GM18511 (cell line): ENCODE results near the gene KNSTRN.

Experiments used
- ATAC-seq: cut with Tn5 transposase; IDR thresholded peaks from one replicate; pipeline ENCODE4 v1.9.1; 2021; ENCODE audit warnings: mild to moderate bottlenecking, moderate library complexity; ENCODE audit not compliant: unreplicated experiment

Gene KNSTRN

DNA sequence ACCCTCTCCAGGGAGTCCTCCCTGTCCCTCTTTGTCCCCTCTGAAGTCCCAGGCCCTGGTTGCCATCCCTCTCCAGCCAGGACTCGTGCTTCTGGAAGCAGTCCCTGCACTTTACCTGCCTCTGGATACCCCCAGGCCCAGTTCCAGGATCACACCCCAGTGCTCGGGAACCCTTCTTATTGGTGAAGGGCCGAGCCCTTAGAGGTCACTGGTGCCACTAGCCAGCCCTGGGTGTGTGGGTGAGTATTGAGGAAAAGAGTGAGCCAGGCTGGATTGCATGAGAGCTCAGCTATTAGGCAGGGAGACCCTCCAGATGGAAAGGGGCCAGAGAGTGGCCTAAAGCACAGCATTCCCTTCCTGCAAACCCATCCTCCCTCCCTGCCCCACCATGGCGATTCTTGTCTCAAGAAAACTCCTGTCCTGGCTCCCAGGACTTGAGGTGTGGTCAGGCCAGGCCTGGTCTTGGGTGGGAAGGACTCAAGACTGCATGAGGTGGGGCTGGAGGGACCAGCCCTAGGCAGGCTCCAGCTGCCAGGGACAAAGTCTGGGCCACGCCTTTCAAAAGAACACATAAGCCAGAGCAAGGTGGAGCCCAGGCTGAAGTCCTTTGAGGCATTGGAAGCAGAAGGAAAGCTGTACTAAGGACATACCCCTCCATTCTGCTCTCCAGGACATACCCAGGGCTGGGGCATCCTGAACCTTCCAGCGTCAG lies 36.5 kb upstream of the KNSTRN start:
- no peak for ATAC-seq

DNA sequence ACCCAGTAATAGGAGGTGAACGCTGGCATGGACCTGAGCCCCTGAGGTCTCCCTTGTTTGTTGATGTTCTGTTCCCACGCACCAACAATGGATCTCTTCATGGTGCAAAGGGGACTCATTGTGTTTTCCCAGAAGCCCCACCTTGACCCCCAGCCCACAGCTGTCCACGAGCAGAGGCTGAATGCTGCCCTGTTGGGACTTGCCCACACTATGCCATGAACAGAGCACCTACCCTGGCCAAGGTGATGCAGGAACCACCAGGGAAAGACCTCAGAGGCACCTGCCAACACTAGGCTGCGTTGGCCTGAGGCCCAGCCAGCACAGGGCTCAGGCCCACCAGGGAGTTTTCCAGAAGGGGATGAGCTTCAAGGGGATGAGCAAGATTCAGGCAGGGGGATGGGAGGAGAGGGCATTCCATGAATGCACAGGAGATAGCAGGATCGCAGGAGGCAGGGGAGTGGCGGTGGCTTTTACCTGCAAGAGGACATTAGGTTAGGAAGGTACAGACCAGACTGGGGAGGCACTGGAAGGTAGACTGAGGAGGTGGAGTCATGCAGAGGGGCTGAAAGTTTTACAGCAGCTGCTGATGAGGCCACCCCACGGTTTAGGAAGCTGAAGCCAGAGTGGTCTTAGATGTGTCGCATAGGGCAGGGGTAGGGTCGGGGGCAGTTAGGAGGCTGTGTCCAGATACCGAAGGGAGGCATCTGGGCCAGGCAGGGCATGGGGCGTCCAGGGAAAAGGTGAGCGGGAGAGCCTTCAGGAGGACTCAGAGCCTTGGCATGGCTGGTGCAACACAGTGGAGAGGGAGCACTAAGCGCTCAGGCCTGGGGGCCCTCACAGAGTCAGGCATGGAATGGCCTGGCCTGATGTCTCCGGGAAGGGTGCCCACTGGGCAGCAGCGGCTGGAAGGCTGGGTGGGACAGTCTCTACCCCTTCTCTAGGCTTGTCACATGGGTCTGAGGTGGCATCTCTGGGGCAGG lies 35.7 kb upstream of the KNSTRN start:
- no peak for ATAC-seq

- no peak for ATAC-seq
Measured at GRCh38 chr15:40347559-40348473, 34.7 kb upstream of the KNSTRN start.

DNA sequence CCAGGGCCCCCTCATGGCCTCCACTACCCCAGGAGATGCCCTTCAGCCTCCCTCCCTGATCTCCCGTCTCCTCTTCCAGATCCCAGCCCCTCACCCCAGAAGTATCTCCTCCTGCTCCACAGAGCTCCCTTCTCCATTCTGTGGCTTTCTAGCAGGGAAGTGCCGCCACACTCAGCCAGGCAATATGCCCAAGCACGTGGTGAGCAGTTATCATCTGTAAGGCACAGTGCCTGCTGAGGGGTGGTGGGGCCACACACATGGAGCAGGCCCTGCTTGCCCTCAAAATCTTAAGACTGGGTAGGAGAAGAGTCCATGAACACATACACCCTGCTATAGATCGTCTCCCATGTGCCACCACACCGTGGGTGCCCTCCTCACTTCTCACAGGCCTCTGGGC lies 34.0 kb upstream of the KNSTRN start:
- ATAC-seq: no peak

- ATAC-seq: no peak
Measured at GRCh38 chr15:40349163-40349562, 33.4 kb upstream of the KNSTRN start.

DNA sequence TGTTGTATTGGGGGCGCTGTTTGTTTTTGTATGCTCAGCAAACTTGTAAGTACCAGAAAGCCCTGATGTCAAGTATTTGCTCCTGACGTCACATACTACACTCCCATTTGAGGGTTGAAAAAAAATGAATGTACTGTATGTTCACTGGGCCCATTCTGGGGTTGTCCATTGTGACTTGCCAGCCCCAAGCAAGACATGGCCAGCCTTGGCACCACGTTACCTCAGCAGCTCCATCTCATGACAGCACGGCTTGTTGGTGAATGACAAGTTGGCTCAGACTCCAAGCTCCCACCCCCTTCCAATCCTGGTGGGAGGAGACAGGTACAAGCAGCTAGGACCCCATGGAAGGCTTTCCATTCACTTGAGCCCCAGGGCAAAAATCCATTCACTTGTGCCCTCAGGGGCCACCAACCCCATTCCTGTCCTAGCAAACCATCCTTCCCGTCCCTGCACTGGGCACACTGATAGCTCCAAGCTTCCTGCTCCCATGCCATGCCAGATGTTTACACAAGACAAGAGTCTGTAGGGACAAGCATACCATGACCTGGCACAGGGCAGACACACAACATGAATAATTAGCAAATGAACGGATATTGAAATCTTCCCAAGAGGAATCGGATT lies 30.1 kb upstream of the KNSTRN start:
- ATAC-seq: no peak

GRCh38 chr15:40353697-40354096 lies 28.8 kb upstream of the KNSTRN start:
- no peak for ATAC-seq

DNA sequence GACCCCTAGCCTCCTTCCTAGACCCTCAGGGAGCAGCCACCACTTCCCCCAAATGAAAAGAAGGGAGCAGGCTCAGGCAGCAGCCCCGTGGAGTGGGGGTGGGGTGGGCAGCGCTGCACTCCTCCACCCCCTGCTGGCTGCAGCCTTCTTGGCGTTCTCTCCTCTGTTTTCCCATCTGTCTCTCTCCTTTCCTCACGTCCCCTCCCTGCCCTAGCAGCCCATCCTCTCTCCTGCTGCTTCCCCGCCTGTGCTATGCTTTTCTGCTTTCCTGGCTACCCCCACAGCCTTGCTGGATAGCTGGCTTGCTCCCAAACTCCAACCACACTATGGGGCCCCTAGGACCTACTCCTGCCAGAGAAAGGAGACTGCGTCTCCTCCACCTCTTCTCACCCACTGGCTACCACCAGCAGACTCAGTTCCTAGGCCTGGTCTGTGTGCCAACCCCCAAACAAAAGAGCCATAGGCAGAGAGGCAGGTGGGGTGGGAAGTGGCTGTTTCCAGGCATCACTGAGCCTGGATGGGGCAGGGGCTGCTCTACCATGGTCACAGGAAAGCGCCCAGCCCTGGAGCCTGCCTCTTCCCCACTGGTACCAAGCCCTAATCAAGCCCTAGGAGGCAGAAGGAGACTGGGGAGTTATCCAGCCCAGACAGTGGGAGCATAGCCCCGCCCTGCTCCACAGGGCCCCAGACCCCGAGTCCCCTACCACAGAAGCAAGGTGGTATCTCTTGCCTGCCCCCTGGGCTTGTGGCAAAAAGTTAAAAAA lies 27.9 kb upstream of the KNSTRN start:
- no peak for ATAC-seq

GRCh38 chr15:40355976-40356585 lies 26.4 kb upstream of the KNSTRN start:
- ATAC-seq: no peak

DNA sequence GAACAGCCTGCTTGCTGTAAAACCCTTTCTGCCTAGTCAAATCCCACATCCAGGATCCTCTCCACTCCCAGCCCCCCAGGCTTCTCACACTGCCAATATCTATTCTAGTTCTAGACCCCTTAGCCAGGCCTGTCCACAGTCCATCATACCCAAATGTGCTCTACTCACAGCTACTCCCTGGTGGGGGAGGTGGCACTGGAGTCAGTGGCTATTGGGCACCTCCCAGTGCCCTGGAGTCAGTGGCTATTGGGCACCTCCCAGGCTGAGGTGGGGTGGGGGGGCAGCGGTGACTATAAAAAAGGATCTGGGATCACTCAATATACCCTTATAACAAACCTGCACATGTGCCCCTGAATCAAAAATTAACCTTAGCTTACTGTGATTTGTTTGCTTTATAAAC lies 25.3 kb upstream of the KNSTRN start:
- no peak for ATAC-seq

DNA sequence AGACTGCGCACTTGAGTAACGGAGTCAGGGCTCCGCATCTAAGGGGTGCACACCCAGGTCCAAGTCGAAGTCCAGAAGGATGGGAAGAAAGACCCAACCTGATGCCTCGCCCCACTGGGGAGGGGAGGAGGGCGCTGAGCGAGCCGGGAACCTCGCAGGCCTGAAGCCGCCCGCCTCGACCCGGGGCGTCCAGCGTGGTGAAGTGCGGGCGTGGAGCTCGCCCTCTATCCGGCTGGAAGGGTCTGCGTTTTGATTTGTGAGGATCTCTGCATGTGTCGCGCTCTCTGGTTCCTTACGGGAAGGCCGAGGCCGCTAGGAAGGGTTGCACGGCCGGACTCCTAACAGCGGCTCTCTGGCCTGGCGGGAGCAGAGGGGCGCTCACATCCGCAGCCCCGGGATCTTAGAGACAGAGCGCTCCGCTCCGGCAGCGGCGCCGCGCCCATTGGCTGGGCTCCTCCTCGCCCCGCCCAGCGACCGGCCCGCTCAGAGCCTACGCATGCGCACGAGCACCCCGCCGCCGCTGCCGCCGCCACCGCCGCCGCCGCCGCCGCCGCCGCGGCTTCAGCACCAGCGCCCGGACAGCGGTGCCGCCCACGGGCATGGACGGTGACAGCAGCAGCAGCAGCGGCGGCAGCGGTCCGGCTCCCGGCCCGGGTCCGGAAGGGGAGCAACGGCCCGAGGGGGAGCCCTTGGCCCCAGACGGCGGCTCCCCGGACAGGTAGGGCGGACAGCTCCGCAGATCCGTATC lies 24.6 kb upstream of the KNSTRN start, which contains the start of gene DISP2:
Gene DISP2 (plus strand): TSS at position 497 of the 748 bp plus-strand sequence. CDS start 103 bp downstream, at position 600.
- ATAC-seq: peak; percentile 89

DNA sequence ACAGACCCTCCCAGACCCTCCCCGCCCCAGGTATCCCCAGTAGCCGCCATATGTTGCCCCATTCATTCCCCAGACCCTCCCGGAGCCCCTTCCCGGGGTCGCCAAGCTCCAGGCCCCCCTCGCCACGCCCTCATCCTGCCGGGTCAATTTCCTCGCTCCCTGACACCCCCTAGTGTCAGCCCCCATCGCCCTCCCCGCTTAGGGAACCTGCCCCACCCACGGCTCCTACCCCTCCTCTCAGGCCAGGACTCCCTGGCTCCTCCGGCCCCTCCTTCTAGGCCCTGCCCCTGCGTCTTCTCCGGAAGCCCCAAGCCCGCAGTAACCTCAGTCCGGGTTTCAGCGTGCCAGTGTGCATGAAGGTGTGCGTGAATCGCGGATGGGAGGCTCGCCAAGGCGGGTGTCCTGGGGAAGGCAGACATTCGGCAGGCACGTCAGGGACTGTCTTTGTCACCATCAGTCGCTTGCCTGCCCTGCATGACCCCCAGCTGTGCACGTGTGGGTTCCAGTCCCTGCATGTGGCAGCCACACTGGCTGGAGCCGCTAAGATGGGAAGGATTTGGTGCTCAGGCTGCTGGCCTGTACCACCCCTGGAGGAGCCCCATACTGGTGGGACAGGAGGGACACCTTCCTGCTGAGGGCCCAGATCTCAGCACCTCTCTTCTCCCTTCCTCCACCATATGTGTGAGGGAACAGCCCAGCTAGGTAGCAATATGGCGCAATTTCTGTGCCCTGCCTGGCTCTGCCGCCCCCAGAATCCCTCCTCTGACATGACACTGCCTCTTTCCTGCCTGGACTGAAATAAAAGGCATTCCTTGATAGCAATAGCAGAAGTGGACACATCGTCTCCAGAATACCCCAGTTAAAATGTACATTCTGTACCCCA lies 23.8 kb upstream of the KNSTRN start:
- peak; percentile 28 for ATAC-seq

DNA sequence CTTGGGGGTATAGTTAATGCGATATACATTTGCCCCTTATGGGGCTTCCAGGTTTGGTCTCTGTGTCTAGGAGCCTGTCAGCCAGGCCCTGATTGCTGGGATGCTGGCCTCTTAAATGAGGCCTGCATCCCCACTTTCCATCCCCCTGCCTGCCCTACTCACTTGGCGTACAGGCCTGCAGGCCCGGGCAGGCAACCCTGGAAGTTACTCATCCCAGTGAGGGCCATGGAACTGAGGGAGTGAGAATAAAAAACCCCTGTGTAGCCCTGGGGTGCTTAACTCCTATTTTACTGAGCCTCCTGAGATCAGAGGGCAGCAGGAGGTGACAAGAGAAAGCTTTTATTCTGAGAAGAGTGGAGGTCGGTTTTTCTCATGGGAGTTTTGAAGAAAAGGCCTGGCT lies 22.5 kb upstream of the KNSTRN start:
- ATAC-seq: no peak

DNA sequence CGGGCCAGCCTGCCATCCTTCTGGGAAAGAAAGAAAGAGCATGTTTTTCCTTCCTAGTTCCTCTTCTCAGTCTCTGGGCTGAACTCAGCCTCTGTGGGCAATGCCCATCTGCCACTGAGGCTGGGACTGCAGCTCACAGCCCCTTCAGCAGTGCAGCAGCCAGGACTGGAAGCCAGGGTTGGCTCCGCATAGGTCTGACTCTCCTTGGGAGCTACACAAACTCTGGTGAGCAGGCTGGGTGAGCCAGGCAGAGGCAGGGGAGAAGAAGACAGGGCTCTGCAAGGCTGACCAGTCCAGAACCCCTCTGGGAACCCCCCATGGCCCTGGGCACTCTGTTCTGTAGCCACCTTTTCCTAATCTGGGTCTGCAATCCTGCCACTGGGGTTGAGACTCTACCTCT lies 20.9 kb upstream of the KNSTRN start:
- ATAC-seq: no peak

DNA sequence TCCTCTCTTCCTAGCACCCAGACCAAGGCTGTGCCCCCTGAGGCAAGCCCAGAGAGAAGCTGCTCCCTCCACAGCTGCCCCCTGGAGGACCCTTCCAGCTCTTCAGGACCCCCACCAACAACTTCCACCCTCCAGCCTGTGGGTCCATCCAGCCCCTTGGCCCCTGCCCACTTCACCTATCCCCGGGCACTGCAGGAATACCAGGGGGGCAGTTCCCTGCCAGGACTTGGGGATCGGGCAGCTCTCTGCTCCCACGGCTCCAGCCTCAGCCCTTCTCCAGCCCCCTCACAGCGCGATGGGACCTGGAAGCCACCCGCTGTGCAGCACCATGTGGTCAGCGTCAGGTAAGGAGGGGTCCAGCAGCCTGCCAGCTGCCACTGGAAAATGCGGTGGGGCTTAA lies 18.9 kb upstream of the KNSTRN start:
- no peak for ATAC-seq

DNA sequence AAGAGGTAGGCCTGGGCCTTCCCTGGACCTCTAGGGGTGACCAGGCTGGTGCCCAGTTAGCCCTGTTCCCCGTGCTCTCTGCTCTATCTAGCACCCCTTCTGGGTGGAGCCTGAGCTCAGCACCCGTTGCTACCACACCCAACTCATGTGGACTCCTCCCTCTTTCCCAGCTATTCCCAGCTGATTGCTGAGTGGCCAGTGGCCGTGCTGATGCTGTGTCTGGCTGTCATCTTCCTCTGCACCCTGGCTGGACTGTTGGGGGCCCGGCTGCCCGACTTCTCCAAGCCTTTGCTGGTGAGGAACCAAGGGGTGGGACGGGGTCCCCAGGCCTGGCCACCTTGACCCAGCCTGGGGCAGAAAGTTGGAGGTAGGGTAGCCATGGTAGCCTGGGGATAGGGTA lies 18.3 kb upstream of the KNSTRN start:
- no peak for ATAC-seq

DNA sequence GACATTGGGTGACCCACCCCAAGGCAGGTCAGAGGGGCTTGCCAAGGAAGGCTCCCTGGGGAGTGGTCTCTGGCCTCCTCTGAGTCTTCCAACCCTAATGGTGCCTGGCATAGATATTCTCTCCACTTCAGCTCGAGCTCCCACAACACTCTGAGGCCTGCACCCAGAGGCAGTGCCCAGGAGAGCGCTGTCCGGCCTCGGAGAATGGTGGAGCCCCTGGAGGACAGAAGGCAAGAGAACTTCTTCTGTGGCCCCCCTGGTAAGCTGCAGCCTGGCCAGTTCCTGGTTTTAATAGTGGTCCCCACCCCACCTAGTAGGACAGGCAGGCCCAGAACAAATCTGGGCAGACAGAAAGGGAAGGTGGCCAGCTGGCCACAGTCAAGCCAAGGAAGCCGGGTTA lies 17.5 kb upstream of the KNSTRN start:
- ATAC-seq: no peak
